GM23338 (cell line): ENCODE data around the gene BIRC5. TPM values are rescaled to one million over a fixed set of nuclear protein-coding genes. Genes with fewer than 3 reads are reported as not detected.

Experiments used
- ATAC-seq: fragments of 200-7000 bp; cut with Tn5 transposase; 3 replicates; pipeline ENCODE4 v1.9.1; 2020
- DNase-seq: peaks from one replicate; pipeline ENCODE4 v3.0.0-alpha.2; 2015; ENCODE audit warnings: low spot score
- H2AFZ ChIP-seq: fragments of 200-600 bp; sonication (generic); 2 replicates; pipeline ENCODE4 v1.8.0; 2016; ENCODE audit warnings: antibody characterized with exemption, mild to moderate bottlenecking, moderate library complexity
- H3F3A ChIP-seq: fragments of 200-600 bp; sonication (generic); replicated peaks from 2 replicates; pipeline ENCODE4 v1.8.0; 2017; ENCODE audit warnings: antibody characterized with exemption, mixed run types, low read depth
- H3K27ac ChIP-seq: fragments of 200-600 bp; sonication (generic); 2 replicates; pipeline ENCODE4 v1.6.1; 2016; ENCODE audit warnings: low read depth
- H3K27me3 ChIP-seq: fragments of 200-600 bp; sonication (generic); 2 replicates; pipeline ENCODE4 v1.8.0; 2016; ENCODE audit warnings: mild to moderate bottlenecking, mixed run types, moderate library complexity; ENCODE audit not compliant: insufficient read depth
- H3K36me3 ChIP-seq: fragments of 200-600 bp; sonication (generic); 2 replicates; pipeline ENCODE4 v1.8.0; 2016; ENCODE audit warnings: mild to moderate bottlenecking; ENCODE audit not compliant: insufficient read depth
- H3K4me1 ChIP-seq: fragments of 200-600 bp; sonication (generic); 2 replicates; pipeline ENCODE4 v1.8.0; 2016; ENCODE audit warnings: mild to moderate bottlenecking, moderate library complexity; ENCODE audit not compliant: insufficient read depth
- H3K4me2 ChIP-seq: fragments of 200-600 bp; sonication (generic); 2 replicates; pipeline ENCODE4 v1.7.1; 2017; ENCODE audit warnings: mixed run types
- H3K4me3 ChIP-seq: fragments of 200-600 bp; sonication (generic); 2 replicates; pipeline ENCODE4 v1.6.1; 2016; ENCODE audit warnings: mixed run types
- H3K79me2 ChIP-seq: fragments of 200-600 bp; sonication (generic); replicated peaks from 2 replicates; pipeline ENCODE4 v1.8.0; 2017; ENCODE audit warnings: mild to moderate bottlenecking; ENCODE audit not compliant: insufficient read depth
- H3K9me2 ChIP-seq: fragments of 200-600 bp; sonication (generic); 2 replicates; pipeline ENCODE4 v1.8.0; 2017; ENCODE audit not compliant: insufficient read depth
- H4K20me1 ChIP-seq: fragments of 200-600 bp; sonication (generic); replicated peaks from 2 replicates; pipeline ENCODE4 v1.8.0; 2017; ENCODE audit warnings: mild to moderate bottlenecking; ENCODE audit not compliant: insufficient read depth
- H3K27ac Mint-ChIP-seq: 2 replicates; pipeline ENCODE4 v1.8.0; 2020; ENCODE audit warnings: inconsistent platforms, mild to moderate bottlenecking, moderate library complexity, mixed read lengths
- H3K27me3 Mint-ChIP-seq: 3 replicates; pipeline ENCODE4 v1.8.0; 2022; ENCODE audit warnings: low read depth, mild to moderate bottlenecking, moderate library complexity, mixed read lengths, inconsistent platforms; ENCODE audit not compliant: insufficient read depth, poor library complexity
- H3K36me3 Mint-ChIP-seq: 3 replicates; pipeline ENCODE4 v1.8.0; 2021; ENCODE audit warnings: low read depth, mild to moderate bottlenecking, inconsistent platforms, moderate library complexity, mixed read lengths
- H3K4me1 Mint-ChIP-seq: 3 replicates; pipeline ENCODE4 v1.8.0; 2020; ENCODE audit warnings: mild to moderate bottlenecking, inconsistent platforms, mixed read lengths
- H3K4me3 Mint-ChIP-seq: 3 replicates; pipeline ENCODE4 v1.8.0; 2021; ENCODE audit warnings: moderate library complexity, mild to moderate bottlenecking, inconsistent platforms, mixed read lengths
- H3K9me3 Mint-ChIP-seq: 3 replicates; pipeline ENCODE4 v1.8.0; 2020; ENCODE audit warnings: moderate library complexity, mild to moderate bottlenecking, inconsistent platforms, mixed read lengths
- CREB1 ChIP-seq: fragments of 250-450 bp; sonication (Bioruptor Pico); IDR thresholded peaks from 2 replicates; pipeline ENCODE4 v1.5.0; 2020; ENCODE audit warnings: low read depth, mild to moderate bottlenecking, moderate library complexity
- ETS1 ChIP-seq: IDR thresholded peaks from 2 replicates; pipeline ENCODE4 v1.6.1; 2016; ENCODE audit warnings: antibody characterized with exemption
- JUNB ChIP-seq: IDR thresholded peaks from one replicate; pipeline ENCODE4 v1.6.1; 2016; ENCODE audit warnings: antibody characterized with exemption; ENCODE audit not compliant: unreplicated experiment
- NANOG ChIP-seq: IDR thresholded peaks from 2 replicates; pipeline ENCODE4 v1.6.1; 2016; ENCODE audit warnings: antibody characterized with exemption, borderline replicate concordance
- POLR2AphosphoS5 ChIP-seq: IDR thresholded peaks from 2 replicates; pipeline ENCODE4 v1.6.1; 2016; ENCODE audit warnings: antibody characterized with exemption, low read depth
- REST ChIP-seq: IDR thresholded peaks from one replicate; pipeline ENCODE4 v1.6.1; 2018; ENCODE audit warnings: antibody characterized with exemption; ENCODE audit not compliant: unreplicated experiment
- ZNF114 ChIP-seq: fragments of 250-450 bp; sonication (Bioruptor Pico); IDR thresholded peaks from 2 replicates; pipeline ENCODE4 v1.5.0; 2020; ENCODE audit warnings: mild to moderate bottlenecking, moderate library complexity
- ZNF331 ChIP-seq: fragments of 250-450 bp; sonication (Bioruptor Pico); IDR thresholded peaks from 2 replicates; pipeline ENCODE4 v1.5.0; 2020; ENCODE audit warnings: low read depth, mild to moderate bottlenecking, moderate library complexity
- ZNF462 ChIP-seq: fragments of 250-450 bp; sonication (Bioruptor Pico); IDR thresholded peaks from 2 replicates; pipeline ENCODE4 v1.5.0; 2020; ENCODE audit warnings: mild to moderate bottlenecking, moderate library complexity
- polyA plus RNA-seq: library from polyadenylated mRNA; unstranded; fragments of >200 nt; fragmentation: Nextera tagmentation; extraction: Ambion mirVana; gene quantifications from 2 replicates; pipeline ENCODE4 v1.2.1, GENCODE V29; 2016
- total RNA-seq: library from RNA; depleted of rRNA; stranded (reverse); fragments of >200 nt; shearing (Covaris generic); gene quantifications from 2 replicates; pipeline ENCODE4 v1.2.3, GENCODE V29; 2014

The BIRC5 gene
- total and polyA plus RNA-seq, 2 experiments from 2014 or later, result 89.7 to 111 TPM

- peaks cover 6% of the 10 kb centered on the region; the same call in 1 of the 2 replicates for H3F3A ChIP-seq
- peaks cover 51% of the 10 kb centered on the region for H3K4me1 ChIP-seq
- H3K27ac ChIP-seq, result no peak overlapping the region
- H3K4me3 Mint-ChIP-seq, result no peak overlapping the region; the same call in 2 of the 3 replicates
- H3K27me3 Mint-ChIP-seq, result peaks cover 5% of the 10 kb centered on the region
- H3K36me3 ChIP-seq, result no peaks in the 10 kb centered on the region
- no peak overlapping the region for H3K4me2 ChIP-seq
- DNase-seq, result peak; percentile 80
- no peaks in the 10 kb centered on the region for H4K20me1 ChIP-seq
- TF ChIP-seq NANOG, result no peak
- no peak for TF ChIP-seq ZNF114 (CRISPR knock-in tag)
- peak; percentile 65 for TF ChIP-seq CREB1 (CRISPR knock-in tag)
- no peak for TF ChIP-seq JUNB
- H3K27ac Mint-ChIP-seq, result no peak overlapping the region
- peak; percentile 52 for ATAC-seq
- no peaks in the 10 kb centered on the region for H3K27me3 ChIP-seq
- no peaks in the 10 kb centered on the region for H3K9me2 ChIP-seq
- H3K4me1 Mint-ChIP-seq, result peaks cover 50% of the 10 kb centered on the region
- H3K4me3 ChIP-seq, result no peak overlapping the region
- H3K79me2 ChIP-seq, result no peaks in the 10 kb centered on the region
- no peaks in the 10 kb centered on the region for H3K9me3 Mint-ChIP-seq
- H2AFZ ChIP-seq, result peak overlapping the region; percentile 69; the same call in 1 of the 2 replicates
- H3K36me3 Mint-ChIP-seq, result no peaks in the 10 kb centered on the region
Measured at GRCh38 chr17:78272181-78272913, 58.3 kb downstream of the BIRC5 start.

- Histone ChIP-seq H3K79me2 (no peaks in the 10 kb centered on the region), H3K27ac (no peak overlapping the region), H3K4me1 (peaks cover 50% of the 10 kb centered on the region), H4K20me1 (no peaks in the 10 kb centered on the region), H3K4me3 (no peak overlapping the region), H3K9me2 (no peaks in the 10 kb centered on the region), H3K4me2 (no peak overlapping the region), H3K36me3 (no peaks in the 10 kb centered on the region), H2AFZ (peak overlapping the region; percentile 69; the same call in 1 of the 2 replicates), H3F3A (peaks cover 3% of the 10 kb centered on the region; the same call in 1 of the 2 replicates), H3K27me3 (no peaks in the 10 kb centered on the region)
- no peaks in the 10 kb centered on the region for H3K36me3 Mint-ChIP-seq
- H3K4me1 Mint-ChIP-seq, result peaks cover 47% of the 10 kb centered on the region
- H3K4me3 Mint-ChIP-seq, result no peak overlapping the region
- no peak overlapping the region for H3K27ac Mint-ChIP-seq
- peaks cover 7% of the 10 kb centered on the region for H3K27me3 Mint-ChIP-seq
- H3K9me3 Mint-ChIP-seq, result no peaks in the 10 kb centered on the region
- DNase-seq, result no peak
- no peak for TF ChIP-seq ZNF331
- TF ChIP-seq CREB1 (CRISPR knock-in tag), result no peak
- no peak for TF ChIP-seq REST
- TF ChIP-seq JUNB, result no peak
- no peak for TF ChIP-seq ZNF462 (CRISPR knock-in tag)
- no peak for TF ChIP-seq POLR2AphosphoS5
- TF ChIP-seq ETS1, result no peak
- TF ChIP-seq ZNF114 (CRISPR knock-in tag), result no peak
- ATAC-seq, result no peak
Measured at GRCh38 chr17:78272914-78273258, 58.8 kb downstream of the BIRC5 start.
